H1 (cell line): ENCODE data around the gene GRAMD4. TPM values are rescaled to one million over a fixed set of nuclear protein-coding genes. Genes with fewer than 3 reads are reported as not detected.

Experiments used
- CTCF ChIA-PET: fragments of 300-600 bp; sonication (Branson Sonifier 250); formaldehyde crosslinking; loops from one replicate; lab custom pipeline; 2021; ENCODE audit not compliant: partially characterized antibody; lab: Charles Lee
- POLR2A ChIA-PET: fragments of 300-600 bp; sonication (Branson Sonifier 250); formaldehyde crosslinking; loops from one replicate; lab custom pipeline; 2021; ENCODE audit warnings: inconsistent platforms; ENCODE audit not compliant: partially characterized antibody; lab: Charles Lee
- DNase-seq, 2 experiments: peaks; one replicate each; pipeline versions ENCODE4 v3.0.0 to v3.0.0-alpha.2; 2010 to 2022; ENCODE audit warnings: low spot score in 2 of 2, low read depth in 1 of 2, mixed read lengths in 1 of 2
- FAIRE-seq: peaks from 2 replicates; lab custom pipeline; 2011; peaks lifted over from hg19 to GRCh38; lab: Jason Lieb, UNC
- H2AFZ ChIP-seq: 2 replicates; pipeline ENCODE4 v1.8.1; 2012; ENCODE audit warnings: low read length, inconsistent platforms
- H2AK5ac ChIP-seq: 2 replicates; pipeline ENCODE4 v1.6.1; 2013; ENCODE audit warnings: low read depth, low read length
- H2BK120ac ChIP-seq: replicated peaks from 2 replicates; pipeline ENCODE3; 2013; ENCODE audit warnings: low read depth, low read length, inconsistent platforms
- H2BK12ac ChIP-seq: 2 replicates; pipeline ENCODE4 v1.6.1; 2013; ENCODE audit warnings: low read depth, low read length
- H2BK15ac ChIP-seq: 2 replicates; pipeline ENCODE4 v1.6.1; 2013; ENCODE audit warnings: low read length
- H2BK20ac ChIP-seq: 2 replicates; pipeline ENCODE4 v1.6.1; 2013; ENCODE audit warnings: low read length
- H2BK5ac ChIP-seq: 2 replicates; pipeline ENCODE4 v1.6.1; 2013; ENCODE audit warnings: low read depth, low read length
- H3K14ac ChIP-seq: 2 replicates; pipeline ENCODE4 v1.6.1; 2013; ENCODE audit warnings: inconsistent platforms; ENCODE audit not compliant: insufficient read length
- H3K18ac ChIP-seq: 2 replicates; pipeline ENCODE4 v1.6.1; 2013; ENCODE audit warnings: low read length; ENCODE audit errors: extremely low read depth
- H3K23ac ChIP-seq: 2 replicates; pipeline ENCODE4 v1.6.1; 2013; ENCODE audit warnings: inconsistent platforms; ENCODE audit not compliant: insufficient read length
- H3K23me2 ChIP-seq: 2 replicates; pipeline ENCODE4 v1.6.1; 2013; ENCODE audit warnings: low read depth, low read length
- H3K27ac ChIP-seq: 2 replicates; pipeline ENCODE4 v1.6.1; 2011; ENCODE audit warnings: low read depth, low read length, inconsistent platforms
- H3K27me3 ChIP-seq, 4 experiments: replicated peaks in 1 of 4; 1 replicate in 1 of 4; 2 replicates in 3 of 4; pipeline versions ENCODE4 v1.6.1 to v1.8.1; 2011 to 2013; ENCODE audit warnings: low read length in 3 of 4, mild to moderate bottlenecking in 3 of 4, inconsistent platforms in 2 of 4, mixed read lengths in 2 of 4, moderate library complexity in 1 of 4; ENCODE audit not compliant: control insufficient read depth in 3 of 4, insufficient read depth in 3 of 4; ENCODE audit errors: extremely low read depth in 1 of 4
- H3K36me3 ChIP-seq, 4 experiments: 2 replicates each; pipeline versions ENCODE4 v1.6.1 to v1.8.1; 2011 to 2013; ENCODE audit warnings: mild to moderate bottlenecking in 4 of 4, low read length in 3 of 4, moderate library complexity in 2 of 4, control low read depth in 1 of 4, inconsistent platforms in 1 of 4; ENCODE audit not compliant: insufficient read depth in 4 of 4, control insufficient read depth in 2 of 4
- H3K4ac ChIP-seq: replicated peaks from 2 replicates; pipeline ENCODE3; 2013; ENCODE audit warnings: low read length, low read depth, mixed read lengths, inconsistent platforms; ENCODE audit not compliant: insufficient read length
- H3K4me1 ChIP-seq, 4 experiments: replicated peaks in 1 of 4; 1 replicate in 1 of 4; 2 replicates in 3 of 4; pipeline versions ENCODE4 v1.6.1 to v1.8.1; 2011 to 2013; ENCODE audit warnings: low read length in 3 of 4, inconsistent platforms in 2 of 4, mixed read lengths in 1 of 4; ENCODE audit not compliant: insufficient read depth in 4 of 4, control insufficient read depth in 3 of 4
- H3K4me2 ChIP-seq, 2 experiments: 2 replicates each; pipeline versions ENCODE4 v1.6.1 to v1.8.1; 2011 to 2013; ENCODE audit warnings: low read depth in 2 of 2, low read length in 2 of 2, control low read depth in 1 of 2, inconsistent platforms in 1 of 2, mild to moderate bottlenecking in 1 of 2; ENCODE audit not compliant: insufficient read depth in 1 of 2
- H3K4me3 ChIP-seq, 4 experiments: fragments of 200-600, 300-600 bp in 1 of 4; sonication (generic), shearing (Covaris generic), sonication (Bioruptor Twin) in 1 of 4; 2 replicates each; pipeline versions ENCODE4 v1.5.1 to v1.8.1; 2011 to 2016; ENCODE audit warnings: low read length in 4 of 4, low read depth in 3 of 4, control low read depth in 2 of 4, inconsistent platforms in 2 of 4, mild to moderate bottlenecking in 2 of 4, mixed read lengths in 1 of 4, moderate library complexity in 1 of 4; ENCODE audit not compliant: insufficient read depth in 2 of 4; ENCODE audit errors: extremely low read depth in 1 of 4
- H3K56ac ChIP-seq: replicated peaks from 2 replicates; pipeline ENCODE3; 2013; ENCODE audit warnings: low read depth, mild to moderate bottlenecking, mixed read lengths, low read length, inconsistent platforms; ENCODE audit not compliant: insufficient read length
- H3K79me1 ChIP-seq: 2 replicates; pipeline ENCODE4 v1.6.1; 2013; ENCODE audit warnings: low read depth, low read length, control low read depth
- H3K79me2 ChIP-seq, 2 experiments: 2 replicates each; pipeline versions ENCODE4 v1.6.1 to v1.8.1; 2012 to 2013; ENCODE audit warnings: low read length in 2 of 2, mild to moderate bottlenecking in 2 of 2, inconsistent platforms in 1 of 2; ENCODE audit not compliant: insufficient read depth in 2 of 2, control insufficient read depth in 1 of 2
- H3K9ac ChIP-seq, 4 experiments: replicated peaks in 1 of 4; 1 replicate in 1 of 4; 2 replicates in 3 of 4; pipeline versions ENCODE4 v1.6.1 to v1.8.1; 2011 to 2013; ENCODE audit warnings: low read depth in 3 of 4, low read length in 3 of 4, control low read depth in 2 of 4, mild to moderate bottlenecking in 2 of 4, moderate library complexity in 2 of 4, inconsistent platforms in 1 of 4; ENCODE audit errors: extremely low read depth in 1 of 4
- H3K9me3 ChIP-seq, 2 experiments: 2 replicates each; pipeline versions ENCODE4 v1.6.1 to v1.8.1; 2012 to 2013; ENCODE audit warnings: mild to moderate bottlenecking in 2 of 2, moderate library complexity in 2 of 2, control low read depth in 1 of 2, inconsistent platforms in 1 of 2, low read depth in 1 of 2, low read length in 1 of 2, mixed read lengths in 1 of 2; ENCODE audit not compliant: insufficient read depth in 2 of 2
- H4K20me1 ChIP-seq, 2 experiments: replicated peaks in 1 of 2; 2 replicates each; pipeline versions ENCODE3 to v1.8.1; 2011 to 2013; ENCODE audit warnings: inconsistent platforms in 2 of 2, low read length in 2 of 2, mild to moderate bottlenecking in 1 of 2; ENCODE audit not compliant: insufficient read depth in 2 of 2, control insufficient read depth in 1 of 2
- H4K5ac ChIP-seq: 2 replicates; pipeline ENCODE4 v1.6.1; 2013; ENCODE audit warnings: low read length, low read depth, mixed read lengths, inconsistent platforms; ENCODE audit not compliant: insufficient read length
- H4K8ac ChIP-seq: 2 replicates; pipeline ENCODE4 v1.8.0; 2013; ENCODE audit warnings: mild to moderate bottlenecking, moderate library complexity, low read length, inconsistent platforms; ENCODE audit not compliant: insufficient read depth; ENCODE audit errors: extremely low read depth
- H4K91ac ChIP-seq: replicated peaks from 2 replicates; pipeline ENCODE3; 2013; ENCODE audit warnings: low read length, mixed read lengths, inconsistent platforms; ENCODE audit not compliant: insufficient read length
- CHD1 ChIP-seq: IDR thresholded peaks from 2 replicates; pipeline ENCODE4 v1.6.1; 2012; ENCODE audit warnings: low read depth, low read length, improper control_type of control experiment
- CREB1 ChIP-seq: IDR thresholded peaks from 2 replicates; pipeline ENCODE4 v1.6.1; 2012; ENCODE audit warnings: inconsistent platforms
- CTCF ChIP-seq, 3 experiments: IDR thresholded peaks; 1 replicate in 2 of 3; 2 replicates in 1 of 3; pipeline versions ENCODE4 v1.5.1 to v1.6.1; 2011; ENCODE audit warnings: low read length in 3 of 3, mild to moderate bottlenecking in 3 of 3, inconsistent platforms in 2 of 3, low read depth in 1 of 3, moderate library complexity in 1 of 3; ENCODE audit not compliant: insufficient read depth in 1 of 3; ENCODE audit errors: control extremely low read depth in 1 of 3
- GABPA ChIP-seq: IDR thresholded peaks from 2 replicates; pipeline ENCODE4 v1.6.1; 2011; ENCODE audit warnings: mild to moderate bottlenecking, low read length, moderate library complexity, borderline replicate concordance; ENCODE audit not compliant: insufficient read depth
- GTF2F1 ChIP-seq: IDR thresholded peaks from 2 replicates; pipeline ENCODE4 v1.6.1; 2012; ENCODE audit warnings: low read depth, low read length, improper control_type of control experiment, borderline replicate concordance
- HDAC6 ChIP-seq: IDR thresholded peaks from one replicate; pipeline ENCODE4 v1.7.1; 2012; ENCODE audit warnings: low read depth, mild to moderate bottlenecking, inconsistent platforms, low read length, moderate library complexity
- POU5F1 ChIP-seq: IDR thresholded peaks from 2 replicates; pipeline ENCODE4 v1.6.1; 2011; ENCODE audit warnings: low read depth, mild to moderate bottlenecking, low read length, moderate library complexity
- RBBP5 ChIP-seq: IDR thresholded peaks from 2 replicates; pipeline ENCODE4 v1.7.1; 2012; ENCODE audit warnings: low read depth, mild to moderate bottlenecking, inconsistent platforms, low read length, moderate library complexity, borderline replicate concordance
- SIN3A ChIP-seq, 2 experiments: IDR thresholded peaks in 1 of 2; conservative IDR thresholded peaks in 1 of 2; 2 replicates each; pipeline ENCODE4 v1.6.1; 2011 to 2012; ENCODE audit warnings: low read length in 2 of 2, improper control_type of control experiment in 1 of 2, low read depth in 1 of 2, mild to moderate bottlenecking in 1 of 2
- SP1 ChIP-seq: IDR thresholded peaks from 2 replicates; pipeline ENCODE4 v1.6.1; 2011; ENCODE audit warnings: low read depth, low read length
- SUZ12 ChIP-seq: fragments of 200-600 bp; sonication (generic); IDR thresholded peaks from 2 replicates; pipeline ENCODE4 v1.6.1; 2012; ENCODE audit warnings: mild to moderate bottlenecking, inconsistent platforms, low read length, moderate library complexity, mixed read lengths
- ZNF274 ChIP-seq: IDR thresholded peaks from 2 replicates; pipeline ENCODE4 v1.7.0; 2012; ENCODE audit warnings: low read length, borderline replicate concordance; ENCODE audit errors: extremely low read depth
- WGBS, 2 experiments: shearing (Covaris generic) in 1 of 2; methylation state at CpG; one replicate each; pipeline versions ENCODE4 v1.1.6 to v1.1.7; 2013 to 2015; ENCODE audit warnings: low lambda C conversion rate in 2 of 2, mixed read lengths in 2 of 2, inconsistent platforms in 1 of 2, low coverage in 1 of 2, missing lambda C conversion rate in 1 of 2; ENCODE audit not compliant: insufficient replicate concordance in 2 of 2, insufficient coverage in 1 of 2, insufficient read length in 1 of 2; ENCODE audit errors: extremely low coverage in 1 of 2, missing lambda C conversion rate in 1 of 2; 5-methylcytosine and 5-hydroxymethylcytosine counted together
- polyA plus RNA-seq, 7 experiments: library from polyadenylated mRNA; depleted of rRNA in 3 of 7; stranded (reverse) in 5 of 7; unstranded in 2 of 7; fragments of >200 nt in 5 of 7; fragments of 200-250 nt in 2 of 7; gene quantifications; 1 replicate in 5 of 7; 2 replicates in 1 of 7; 4 replicates in 1 of 7; pipeline versions ENCODE4 v1.2.1 to v1.2.3, GENCODE V29; 2011 to 2013; ENCODE audit warnings: missing spikeins in 2 of 7, mixed read lengths in 2 of 7
- total RNA-seq: library from RNA; stranded (reverse); fragmentation: NEBNext Ultra II Directional; extraction: Animal tissue kit (Norgen Biotek cat#: 25700); gene quantifications from 2 replicates; pipeline ENCODE4 v1.2.1, GENCODE V29; 2021

The GRAMD4 gene
- total and polyA plus RNA-seq, 2 of the 8 experiments (the other 6 are each of a cell fraction or from before 2014, with no cell fraction given), result 7.9 to 25.6 TPM

GRCh38 chr22:46629291-46629690 is 9.1 kb downstream of the GRAMD4 start:
- H2AK5ac ChIP-seq, result no peak overlapping the region
- H2BK12ac ChIP-seq, result no peak overlapping the region
- no peak overlapping the region for H3K4me2 ChIP-seq
- no peak overlapping the region for H3K9ac ChIP-seq
- H2BK15ac ChIP-seq, result no peak overlapping the region; the same call in 1 of the 2 replicates
- H3K18ac ChIP-seq, result no peak overlapping the region
- peaks cover 4% of the 10 kb centered on the region; the same call in 1 of the 2 replicates for H3K79me1 ChIP-seq
- no peaks in the 10 kb centered on the region for H3K36me3 ChIP-seq
- H4K8ac ChIP-seq, result no peak overlapping the region
- no peak overlapping the region for H2BK120ac ChIP-seq
- H4K5ac ChIP-seq, result no peak overlapping the region
- H3K79me2 ChIP-seq, result no peaks in the 10 kb centered on the region
- ChIA-PET POLR2A (no interaction called here), CTCF (interaction anchor here (1.1 kb wide), 1 partner anchor 66 kb away, joined by 6 read pairs; no protein-coding TSS in a partner anchor)
- H3K4me3 ChIP-seq, result no peak overlapping the region
- H2BK20ac ChIP-seq, result no peak overlapping the region
- no peak overlapping the region for H3K56ac ChIP-seq
- DNase-seq, result no peak
- no peak overlapping the region for H3K27ac ChIP-seq
- peaks cover 0 to 22% (median 14%) of the 10 kb centered on the region in 4 experiments; a peak in 5 of 7 replicates for H3K4me1 ChIP-seq
- no peak overlapping the region for H3K14ac ChIP-seq
- H3K4ac ChIP-seq, result no peak overlapping the region
- no peak overlapping the region for H4K91ac ChIP-seq
- 88% methylated on average over 16 of the region's 16 CpGs; no CpG with 5 or more reads in 1 of the 2 experiments for WGBS, 2 experiments
- no peaks in the 10 kb centered on the region for H3K23me2 ChIP-seq
- H3K23ac ChIP-seq, result no peak overlapping the region
- no peaks in the 10 kb centered on the region for H4K20me1 ChIP-seq
- H3K27me3 ChIP-seq, result no peaks in the 10 kb centered on the region
- H2BK5ac ChIP-seq, result no peak overlapping the region
- no peak overlapping the region for H2AFZ ChIP-seq
- H3K9me3 ChIP-seq, result no peaks in the 10 kb centered on the region
- no peak for FAIRE-seq
- TF ChIP-seq ZNF274 (no peak), CREB1 (no peak), GTF2F1 (no peak), SUZ12 (no peak), CHD1 (no peak), SIN3A (conservative IDR thresholded peaks at IDR 0.05 in 1 of 2, IDR thresholded peaks at IDR 0.05 in 1 of 2; ENCODE audit: low read depth in 1 of 2, low read length in 2 of 2) (no peak), SP1 (no peak), POU5F1 (no peak), RBBP5 (no peak), HDAC6 (no peak), GABPA (no peak), CTCF (IDR thresholded peaks at IDR 0.05; ENCODE audit: control extremely low read depth in 1 of 3, insufficient read depth in 1 of 3, low read depth in 1 of 3, low read length in 3 of 3) (no peak)
